Left ventricle myocardium inferior (tissue), 1 donor: Measurements from ENCODE around the gene OR10Z1. TPM values are rescaled to one million over a fixed set of nuclear protein-coding genes. Genes with fewer than 3 reads are reported as not detected.

Experiments
- DNase-seq: peaks from one replicate; pipeline ENCODE4 v3.0.0-alpha.2; 2020
- H3K27ac ChIP-seq: fragments of 200-600 bp; replicated peaks from 2 replicates; pipeline ENCODE4 v1.8.0; 2021
- H3K27me3 ChIP-seq: fragments of 200-600 bp; 2 replicates; pipeline ENCODE4 v1.8.0; 2021; ENCODE audit warnings: low read depth
- H3K36me3 ChIP-seq: fragments of 200-600 bp; 2 replicates; pipeline ENCODE4 v1.8.0; 2021
- H3K4me1 ChIP-seq: fragments of 200-600 bp; 2 replicates; pipeline ENCODE4 v1.8.0; 2021
- H3K4me3 ChIP-seq: fragments of 200-600 bp; 2 replicates; pipeline ENCODE4 v1.8.0; 2021; ENCODE audit warnings: mild to moderate bottlenecking, moderate library complexity
- H3K9me3 ChIP-seq: fragments of 200-600 bp; replicated peaks from 2 replicates; pipeline ENCODE4 v1.8.0; 2021
- intact Hi-C: fragments of 100-400 bp; cut with micrococcal nuclease; formaldehyde crosslinking; loops from one replicate; pipeline ENCODE4 v1.11.0; 2022
- long read RNA-seq: library from polyadenylated mRNA; unstranded; transcript quantifications from one replicate; pipeline ENCODE4 v2.0.0, GENCODE V29; 2021
- total RNA-seq: library from RNA; stranded (reverse); fragmentation: NEBNext Ultra II Directional; extraction: Animal tissue kit (Norgen Biotek cat#: 25700); gene quantifications from one replicate; pipeline ENCODE4 v1.2.1, GENCODE V29; 2021
- TF ChIP-seq, protein P1 (sequence below): fragments of 200-600 bp; IDR thresholded peaks from 2 replicates; pipeline ENCODE4 v1.8.0; 2021; ENCODE audit warnings: antibody characterized with exemption, mild to moderate bottlenecking, borderline replicate concordance
- donor health status: DM: no; HTN: yes; CAD: no; lungs with severe emphysema.

OR10Z1 gene, protein sequence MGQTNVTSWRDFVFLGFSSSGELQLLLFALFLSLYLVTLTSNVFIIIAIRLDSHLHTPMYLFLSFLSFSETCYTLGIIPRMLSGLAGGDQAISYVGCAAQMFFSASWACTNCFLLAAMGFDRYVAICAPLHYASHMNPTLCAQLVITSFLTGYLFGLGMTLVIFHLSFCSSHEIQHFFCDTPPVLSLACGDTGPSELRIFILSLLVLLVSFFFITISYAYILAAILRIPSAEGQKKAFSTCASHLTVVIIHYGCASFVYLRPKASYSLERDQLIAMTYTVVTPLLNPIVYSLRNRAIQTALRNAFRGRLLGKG
- not detected for total RNA-seq
- long read RNA-seq: 0 reads

DNA sequence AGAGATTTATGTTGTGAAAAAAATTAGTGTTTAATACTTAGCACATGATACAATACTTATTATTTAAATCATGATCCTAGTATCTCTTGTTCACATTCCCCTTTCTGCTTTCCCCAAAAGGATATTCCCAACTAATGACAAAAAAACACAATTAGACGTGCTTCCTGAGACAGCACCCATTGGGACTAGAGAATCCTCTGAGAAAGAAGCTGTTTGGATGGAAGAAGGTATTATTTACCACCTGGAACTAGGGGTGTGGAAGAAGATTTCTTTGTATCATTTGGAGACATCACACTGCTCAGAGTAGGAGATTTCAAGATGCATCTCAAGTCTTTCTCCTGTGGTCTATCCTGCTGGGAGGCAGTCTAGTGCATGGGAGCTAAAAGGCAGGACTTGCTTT is at the start of gene OR10Z1:
Gene OR10Z1 (plus strand): TSS at position 301 of the 400 bp plus-strand sequence. CDS start 1,171 bp downstream, outside the sequence.
- H3K9me3 ChIP-seq: peaks cover 5% of the 10 kb centered on the region
- TF ChIP-seq, protein P1, sequence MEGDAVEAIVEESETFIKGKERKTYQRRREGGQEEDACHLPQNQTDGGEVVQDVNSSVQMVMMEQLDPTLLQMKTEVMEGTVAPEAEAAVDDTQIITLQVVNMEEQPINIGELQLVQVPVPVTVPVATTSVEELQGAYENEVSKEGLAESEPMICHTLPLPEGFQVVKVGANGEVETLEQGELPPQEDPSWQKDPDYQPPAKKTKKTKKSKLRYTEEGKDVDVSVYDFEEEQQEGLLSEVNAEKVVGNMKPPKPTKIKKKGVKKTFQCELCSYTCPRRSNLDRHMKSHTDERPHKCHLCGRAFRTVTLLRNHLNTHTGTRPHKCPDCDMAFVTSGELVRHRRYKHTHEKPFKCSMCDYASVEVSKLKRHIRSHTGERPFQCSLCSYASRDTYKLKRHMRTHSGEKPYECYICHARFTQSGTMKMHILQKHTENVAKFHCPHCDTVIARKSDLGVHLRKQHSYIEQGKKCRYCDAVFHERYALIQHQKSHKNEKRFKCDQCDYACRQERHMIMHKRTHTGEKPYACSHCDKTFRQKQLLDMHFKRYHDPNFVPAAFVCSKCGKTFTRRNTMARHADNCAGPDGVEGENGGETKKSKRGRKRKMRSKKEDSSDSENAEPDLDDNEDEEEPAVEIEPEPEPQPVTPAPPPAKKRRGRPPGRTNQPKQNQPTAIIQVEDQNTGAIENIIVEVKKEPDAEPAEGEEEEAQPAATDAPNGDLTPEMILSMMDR: no peak
- no peaks in the 10 kb centered on the region for H3K4me1 ChIP-seq
- H3K27ac ChIP-seq: no peak within 1 kb of the TSS
- no peak for DNase-seq
- intact Hi-C loops: no loop called here
- H3K36me3 ChIP-seq: no peaks in the 10 kb centered on the region
- no peak within 1 kb of the TSS for H3K4me3 ChIP-seq
- H3K27me3 ChIP-seq: no peaks in the 10 kb centered on the region

DNA sequence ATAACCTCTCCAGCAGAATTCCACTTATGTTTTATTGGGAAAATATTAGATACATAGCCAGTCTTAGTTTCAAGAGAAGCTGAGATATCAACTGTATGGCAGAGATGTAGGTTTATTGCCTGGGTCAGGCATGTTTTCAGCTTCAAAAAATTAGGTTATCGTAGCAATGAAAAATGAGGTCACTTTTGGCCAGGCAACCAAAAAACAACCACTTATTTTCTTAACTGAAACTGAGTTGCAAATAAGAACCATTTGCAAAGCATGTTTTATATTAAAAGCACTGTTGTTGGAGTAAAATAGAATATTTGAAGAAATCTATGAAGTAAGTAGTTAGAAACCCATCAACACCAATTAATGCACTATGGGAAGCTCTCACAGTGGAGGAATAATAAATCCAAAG is 45.4 kb upstream of the OR10Z1 start:
- TF ChIP-seq, protein P1: no peak
- Histone ChIP-seq H3K9me3 (no peaks in the 10 kb centered on the region), H3K27ac (no peak overlapping the region), H3K27me3 (no peaks in the 10 kb centered on the region), H3K36me3 (no peaks in the 10 kb centered on the region), H3K4me3 (no peak overlapping the region), H3K4me1 (no peaks in the 10 kb centered on the region)
- DNase-seq: no peak
- intact Hi-C loops: no loop called here

DNA sequence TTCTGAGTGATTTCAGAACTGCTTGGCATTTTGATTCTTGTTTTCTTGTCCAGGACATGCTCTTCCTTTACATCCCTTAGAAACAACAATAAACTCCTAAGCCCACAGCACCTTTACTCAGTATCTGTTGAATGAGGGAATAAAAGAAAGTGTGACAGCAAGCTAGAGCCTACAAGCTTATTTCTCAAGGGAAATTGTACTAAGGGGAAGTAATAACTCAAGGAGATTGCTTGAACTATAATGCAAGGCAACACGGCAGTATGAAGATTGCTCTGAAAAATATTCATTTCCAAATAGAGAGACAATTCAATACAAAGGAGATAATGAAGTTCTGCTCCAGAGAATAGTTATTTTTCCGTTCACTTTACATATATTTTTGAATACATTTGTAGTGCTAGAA is 41.2 kb upstream of the OR10Z1 start:
- TF ChIP-seq, protein P1: no peak
- H3K27me3 ChIP-seq: no peaks in the 10 kb centered on the region
- no peaks in the 10 kb centered on the region for H3K4me1 ChIP-seq
- no peaks in the 10 kb centered on the region for H3K36me3 ChIP-seq
- no peak for DNase-seq
- H3K9me3 ChIP-seq: peaks cover 3% of the 10 kb centered on the region
- H3K27ac ChIP-seq: no peak overlapping the region
- intact Hi-C loops: no loop called here
- no peak overlapping the region for H3K4me3 ChIP-seq

DNA sequence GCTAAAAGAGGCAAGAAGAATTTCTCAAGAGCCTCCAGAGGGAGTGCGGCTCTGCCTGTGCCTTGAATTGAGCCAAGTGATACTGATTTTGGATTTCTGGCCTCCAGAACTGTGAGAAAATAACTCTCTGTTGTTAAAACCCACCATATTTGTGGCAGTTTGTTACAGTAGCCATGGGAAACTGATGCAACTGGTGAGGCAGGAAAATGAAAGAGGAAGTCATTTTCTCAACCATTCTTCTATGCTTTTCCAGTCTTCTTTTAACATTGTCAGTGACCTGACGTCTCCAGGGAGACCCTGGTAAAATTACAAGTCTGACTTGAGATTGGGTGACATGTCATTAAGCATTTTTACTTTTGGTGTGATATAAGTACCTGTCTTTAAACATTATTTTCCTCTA is 40.5 kb upstream of the OR10Z1 start:
- no peaks in the 10 kb centered on the region for H3K27me3 ChIP-seq

DNA sequence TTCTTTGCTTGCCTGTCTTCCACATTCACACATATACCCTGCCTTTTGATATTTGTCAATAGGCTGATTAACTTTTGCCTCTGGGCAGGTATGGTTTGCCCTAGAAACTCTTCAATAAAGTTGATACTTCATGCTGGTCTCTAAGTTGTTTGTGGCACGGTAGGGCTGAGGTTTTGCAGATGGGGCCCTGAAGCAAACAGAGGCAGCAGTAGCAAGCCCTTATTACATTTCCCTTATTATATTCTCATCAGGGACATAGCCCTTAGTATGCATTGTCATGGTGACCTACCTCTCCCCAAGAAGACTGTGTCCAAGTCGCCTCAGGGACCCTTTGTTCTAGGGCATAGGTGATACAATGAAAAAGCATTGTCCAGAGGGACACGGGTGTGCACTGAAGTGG is 34.6 kb upstream of the OR10Z1 start, which contains the start of gene OR6P1:
Gene OR6P1 (minus strand): TSS at position 101 of the 400 bp plus-strand sequence. CDS start 6,976 bp downstream, outside the sequence.
- Histone ChIP-seq H3K9me3 (peaks cover 3% of the 10 kb centered on the region), H3K36me3 (no peaks in the 10 kb centered on the region), H3K4me3 (no peak within 1 kb of the TSS), H3K4me1 (no peaks in the 10 kb centered on the region), H3K27ac (no peak within 1 kb of the TSS), H3K27me3 (no peaks in the 10 kb centered on the region)
- intact Hi-C loops: no loop called here
- TF ChIP-seq, protein P1: no peak
- no peak for DNase-seq

More for the DNA sequence above, 40.5 kb upstream of the OR10Z1 start:
- intact Hi-C loops: no loop called here
- Histone ChIP-seq H3K9me3 (peaks cover 3% of the 10 kb centered on the region), H3K36me3 (no peaks in the 10 kb centered on the region), H3K4me1 (no peaks in the 10 kb centered on the region), H3K4me3 (no peak overlapping the region), H3K27ac (no peak overlapping the region)
- no peak for DNase-seq
- TF ChIP-seq, protein P1: no peak
